K562 (cell line): ENCODE measurements around the gene VPS45. TPM values are rescaled to one million over a fixed set of nuclear protein-coding genes. Genes with fewer than 3 reads are reported as not detected.

ENCODE experiments used
- POLR2AphosphoS5 ChIP-seq: IDR thresholded peaks from 2 replicates; pipeline ENCODE4 v1.6.1; 2011; ENCODE audit warnings: mild to moderate bottlenecking, low read depth, low read length, moderate library complexity; ENCODE audit not compliant: control insufficient read depth, insufficient read depth
- ZFP30 ChIP-seq: fragments of 250-450 bp; sonication (Bioruptor Pico); IDR thresholded peaks from 2 replicates; pipeline ENCODE4 v1.8.0; 2022; ENCODE audit warnings: moderate library complexity, mild to moderate bottlenecking, inconsistent platforms, borderline replicate concordance
- ZNF407 ChIP-seq: fragments of 450-650 bp; IDR thresholded peaks from 2 replicates; pipeline ENCODE4 v1.6.1; 2016; ENCODE audit warnings: low read depth
- polyA plus RNA-seq, 8 experiments: library from polyadenylated mRNA; depleted of rRNA in 4 of 8; stranded (reverse) in 5 of 8; unstranded in 3 of 8; fragments of >200 nt; fragmentation: Nextera tagmentation in 2 of 8; fragmentation: Illumina TruSeq in 1 of 8; extraction: Ambion mirVana in 2 of 8; extraction: Trizol in 1 of 8; gene quantifications; 2 replicates each; pipeline versions ENCODE4 v1.2.1 to v1.2.3, GENCODE V29; 2011 to 2014; ENCODE audit warnings: inconsistent platforms in 1 of 8, missing spikeins in 1 of 8
- total RNA-seq, 7 experiments: library from RNA; depleted of rRNA in 6 of 7; stranded (reverse); fragments of >200 nt in 6 of 7; fragmentation: Illumina TruSeq in 2 of 7; extraction: Trizol in 2 of 7; gene quantifications; 2 replicates each; pipeline versions ENCODE4 v1.2.1 to v1.2.3, GENCODE V29; 2011 to 2021; ENCODE audit warnings: low replicate concordance in 1 of 7

The VPS45 gene
- total and polyA plus RNA-seq, 9 of the 15 experiments (the other 6 are each of a cell fraction or from before 2014, with no cell fraction given), result 17.9 to 48.2 (median 34.4) TPM

GRCh38 chr1:150148837-150149270 lies 81.3 kb downstream of the VPS45 start (continued):
- no peak for TF ChIP-seq ZNF407
- no peak for TF ChIP-seq POLR2AphosphoS5
- no peak for TF ChIP-seq ZFP30
